HG03103 (cell line): Measurements from ENCODE around the gene RARG.
"Not testable (repeated sequence)": the region's sequence is repeated elsewhere in the genome, so short reads cannot be mapped to it uniquely, and the experiment has no call there.

Experiments used
- ATAC-seq: cut with Tn5 transposase; IDR thresholded peaks from one replicate; pipeline ENCODE4 v1.9.1; 2021; ENCODE audit warnings: low read depth; ENCODE audit not compliant: unreplicated experiment

RARG gene

DNA sequence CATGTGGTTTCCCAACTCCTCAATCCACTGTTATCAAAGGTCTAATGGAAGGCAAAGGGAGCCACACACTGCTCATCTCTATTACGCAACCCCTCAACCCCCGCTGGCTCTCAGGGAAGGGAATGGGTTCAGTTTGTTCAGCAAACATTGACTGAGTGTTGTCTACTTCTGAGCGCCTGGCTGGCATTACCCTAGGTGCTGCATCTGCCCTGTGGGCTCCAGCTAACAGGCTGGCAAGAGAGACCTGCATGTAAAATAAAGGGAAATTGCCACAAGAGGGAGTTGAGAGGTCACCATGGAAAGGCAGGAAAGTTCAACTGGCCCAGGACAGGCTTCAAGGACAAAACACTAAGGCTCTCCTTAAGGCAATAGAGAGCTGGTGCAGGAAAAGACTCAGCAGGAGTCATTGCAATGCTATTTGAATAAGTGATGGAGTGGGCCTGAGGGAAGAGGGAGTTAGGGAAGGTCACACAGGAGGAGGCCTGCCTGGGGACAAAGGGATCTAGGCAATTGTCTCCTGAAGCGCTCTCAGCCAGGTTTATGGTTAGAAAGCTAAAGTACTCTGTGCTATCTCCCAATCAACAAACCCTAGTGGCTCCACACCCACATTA, 57.0 kb downstream of the RARG start:
- ATAC-seq = no peak

DNA sequence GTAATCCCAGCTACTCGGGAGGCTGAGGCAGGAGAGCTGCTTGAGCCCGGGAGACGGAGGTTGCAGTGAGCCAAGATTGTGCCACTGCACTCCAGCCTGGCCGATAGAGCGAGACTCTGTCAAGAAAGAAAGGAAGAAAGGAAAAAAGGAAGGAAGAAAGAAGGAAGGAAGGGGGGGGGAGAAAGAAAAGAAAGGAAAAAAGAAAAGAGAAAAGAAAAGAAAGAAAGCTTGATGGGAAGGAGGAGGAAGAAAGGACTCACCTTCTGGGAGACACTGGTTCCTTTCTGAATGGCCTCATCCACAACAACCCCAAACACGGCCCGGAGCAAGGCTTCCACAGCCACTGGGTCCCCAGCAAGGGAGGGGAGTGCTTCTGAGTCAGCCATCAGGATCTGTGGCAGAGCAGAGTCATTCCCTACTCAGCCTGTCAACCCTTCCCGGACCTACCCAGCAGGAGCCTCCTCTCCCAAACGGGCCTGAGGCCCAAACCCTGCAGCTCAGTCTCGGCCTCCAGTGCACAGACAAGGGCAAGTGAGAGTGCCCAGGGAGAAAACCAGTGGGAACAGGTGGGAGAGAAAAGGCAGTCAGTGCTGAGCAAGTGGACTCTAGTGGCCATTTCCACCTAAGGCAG, 58.8 kb downstream of the RARG start:
- no peak for ATAC-seq

DNA sequence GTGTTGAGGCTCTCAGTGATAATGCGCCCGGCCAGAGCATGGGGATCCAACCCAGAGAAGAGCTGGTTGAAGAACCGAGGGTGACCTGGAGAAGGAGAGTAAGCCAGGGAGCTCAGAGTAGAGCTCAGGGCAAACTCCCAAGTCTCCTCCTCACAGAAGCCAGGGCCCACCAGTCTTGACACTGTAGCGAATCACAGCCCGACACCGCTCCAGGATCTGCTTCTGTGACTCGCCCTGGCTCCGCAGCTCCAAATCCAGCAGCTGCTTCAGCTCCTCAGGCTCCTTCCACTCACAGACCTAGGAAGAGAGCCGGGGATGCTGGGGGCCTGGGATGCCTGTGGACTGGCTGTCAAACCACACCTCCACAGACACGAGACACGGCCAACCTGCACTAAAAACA, 59.7 kb downstream of the RARG start:
- ATAC-seq = no peak

DNA sequence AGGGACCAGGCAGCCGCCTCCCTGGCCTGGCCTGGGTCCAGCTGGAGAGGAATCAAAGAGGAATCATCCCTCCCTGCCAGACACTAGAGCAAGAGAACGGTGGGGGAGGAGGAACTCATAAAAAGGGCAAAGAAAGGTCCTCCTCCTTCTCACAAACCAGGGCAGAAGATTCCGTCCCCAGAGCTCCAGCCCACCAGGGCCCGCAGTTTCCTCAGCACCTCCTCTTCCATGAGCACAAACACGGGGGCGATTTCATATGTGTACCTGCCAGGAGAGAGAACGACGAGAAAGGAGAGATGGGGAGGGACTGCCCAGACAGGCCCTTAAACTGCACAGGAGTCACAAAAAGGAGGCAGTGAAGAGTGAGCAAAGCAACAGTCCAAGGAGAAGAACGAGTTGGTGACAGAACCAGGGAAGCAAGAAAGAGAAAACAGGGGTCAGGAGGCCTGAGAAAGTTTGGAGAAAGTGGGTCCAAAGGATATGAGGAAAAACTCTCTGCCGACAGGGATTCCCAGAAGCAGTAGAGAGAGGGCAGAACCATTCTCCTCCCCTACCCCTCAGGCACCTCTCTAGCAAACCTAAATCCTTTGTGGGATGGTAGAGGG, 60.2 kb downstream of the RARG start:
- no peak for ATAC-seq

DNA sequence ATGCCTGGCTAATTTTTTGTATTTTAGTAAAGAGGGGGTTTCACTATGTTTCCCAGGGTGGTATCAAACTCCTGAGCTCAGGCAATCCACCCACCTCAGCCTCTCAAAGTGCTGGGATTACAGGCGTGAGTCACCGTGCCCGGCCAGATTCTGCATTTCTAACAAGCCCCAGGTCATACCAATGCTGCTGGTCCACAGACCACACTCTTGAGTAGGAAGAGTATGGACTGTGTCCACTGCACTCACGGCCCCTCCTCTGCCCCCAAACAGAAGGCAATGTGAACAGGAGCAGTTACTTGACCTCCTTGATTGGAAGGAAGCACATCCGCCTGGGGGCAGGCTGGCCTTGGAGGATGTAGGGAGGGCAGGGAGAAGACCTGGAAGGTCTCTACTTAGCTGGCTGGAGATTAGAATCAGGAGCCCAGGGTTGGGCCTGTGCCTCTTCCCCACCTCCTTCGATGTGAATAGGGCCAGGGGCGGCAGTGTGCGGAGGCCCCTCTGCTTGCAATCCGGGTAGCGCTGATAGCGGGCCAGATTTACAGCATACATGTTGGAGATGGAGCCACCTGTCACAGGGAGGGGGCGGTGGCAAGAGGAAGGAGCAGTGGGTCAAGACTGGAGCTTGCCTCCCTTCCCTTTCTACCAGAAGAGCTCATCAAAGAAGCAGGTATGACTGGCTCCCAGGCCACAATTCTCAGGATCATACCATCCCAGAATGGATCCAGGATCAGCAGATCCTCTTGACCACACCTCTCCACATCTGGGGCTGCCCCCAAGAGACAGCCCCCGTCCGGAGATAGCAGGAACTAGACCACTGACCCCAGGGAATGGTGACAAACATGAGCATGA, 60.9 kb downstream of the RARG start:
- no peak for ATAC-seq

DNA sequence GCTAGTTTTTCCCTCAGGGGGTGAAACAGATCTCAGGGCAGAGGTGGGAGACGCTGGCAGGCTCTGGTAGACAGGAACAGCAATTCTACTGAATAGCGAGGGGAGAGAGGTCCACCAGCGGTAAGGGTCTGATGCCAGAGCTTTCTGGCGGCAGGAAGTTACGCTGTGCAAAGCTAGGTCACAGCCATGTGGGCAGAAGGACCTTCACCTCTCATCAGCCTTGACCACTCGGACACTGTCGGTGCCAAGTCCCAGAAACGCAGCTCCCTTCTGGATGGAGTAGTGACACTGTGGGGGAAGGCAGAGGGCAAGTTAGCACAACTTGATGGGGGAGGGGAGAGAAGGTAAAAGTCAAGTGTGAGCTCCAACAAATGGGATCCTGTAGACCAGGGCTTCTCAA, 61.8 kb downstream of the RARG start:
- no peak for ATAC-seq

DNA sequence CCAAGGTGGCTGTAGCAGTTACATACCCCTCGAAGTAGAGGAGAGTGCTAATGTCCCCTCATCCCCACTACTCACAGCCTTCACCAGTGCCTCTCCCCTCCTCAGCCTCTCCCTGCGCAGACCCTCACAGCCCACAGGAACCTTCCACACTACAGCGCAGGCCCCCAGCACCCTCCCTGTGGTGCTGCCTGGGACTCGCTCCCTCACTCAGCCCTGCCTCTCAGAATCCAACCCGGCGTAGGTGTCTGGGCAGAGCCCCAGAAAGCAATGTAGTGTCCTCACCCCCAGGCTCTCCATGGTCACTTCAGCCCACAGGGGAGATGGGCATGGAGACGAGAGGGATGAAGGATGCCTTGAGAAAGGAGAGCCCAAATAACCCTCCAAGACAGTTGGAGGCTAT, 62.4 kb downstream of the RARG start:
- ATAC-seq = no peak

DNA sequence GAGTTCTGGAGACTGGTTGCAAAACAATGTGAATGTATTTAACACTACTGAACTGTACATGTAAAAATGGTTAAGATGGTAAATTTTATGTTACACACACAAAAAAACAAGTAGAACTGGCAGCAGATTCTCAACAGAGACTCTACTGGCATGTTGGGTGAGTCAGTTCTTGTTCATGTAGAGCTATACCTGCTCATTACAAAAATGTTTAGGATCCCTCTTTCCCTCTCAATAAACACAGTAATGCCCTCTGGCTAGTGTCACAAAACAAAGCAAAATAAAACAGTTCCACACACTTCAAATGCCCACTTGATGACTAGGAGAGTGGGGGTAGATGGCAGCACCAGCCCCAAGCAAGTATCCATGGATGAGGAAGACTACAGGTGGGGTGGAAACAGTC, 65.2 kb downstream of the RARG start:
- ATAC-seq = no peak

DNA sequence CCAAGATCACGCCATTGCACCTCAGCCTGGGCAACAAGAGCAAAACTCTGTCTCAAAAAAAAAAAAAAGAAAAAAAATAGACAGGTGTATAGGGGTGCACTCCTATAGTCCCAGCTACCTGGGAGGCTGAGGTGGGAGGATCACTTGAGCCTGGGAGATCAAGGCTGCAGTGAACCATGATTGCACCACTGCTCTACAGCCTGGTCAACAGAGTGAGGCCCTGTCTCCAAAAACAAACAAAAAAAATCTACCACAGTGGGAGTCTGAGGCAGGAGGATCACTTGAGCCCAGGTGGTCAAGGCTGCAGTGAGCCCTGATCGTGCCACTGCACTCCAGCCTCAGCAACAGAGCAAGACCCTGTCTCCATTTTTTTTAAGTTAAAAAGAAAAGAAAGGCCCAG, 69.0 kb downstream of the RARG start:
- ATAC-seq = not testable (repeated sequence)

DNA sequence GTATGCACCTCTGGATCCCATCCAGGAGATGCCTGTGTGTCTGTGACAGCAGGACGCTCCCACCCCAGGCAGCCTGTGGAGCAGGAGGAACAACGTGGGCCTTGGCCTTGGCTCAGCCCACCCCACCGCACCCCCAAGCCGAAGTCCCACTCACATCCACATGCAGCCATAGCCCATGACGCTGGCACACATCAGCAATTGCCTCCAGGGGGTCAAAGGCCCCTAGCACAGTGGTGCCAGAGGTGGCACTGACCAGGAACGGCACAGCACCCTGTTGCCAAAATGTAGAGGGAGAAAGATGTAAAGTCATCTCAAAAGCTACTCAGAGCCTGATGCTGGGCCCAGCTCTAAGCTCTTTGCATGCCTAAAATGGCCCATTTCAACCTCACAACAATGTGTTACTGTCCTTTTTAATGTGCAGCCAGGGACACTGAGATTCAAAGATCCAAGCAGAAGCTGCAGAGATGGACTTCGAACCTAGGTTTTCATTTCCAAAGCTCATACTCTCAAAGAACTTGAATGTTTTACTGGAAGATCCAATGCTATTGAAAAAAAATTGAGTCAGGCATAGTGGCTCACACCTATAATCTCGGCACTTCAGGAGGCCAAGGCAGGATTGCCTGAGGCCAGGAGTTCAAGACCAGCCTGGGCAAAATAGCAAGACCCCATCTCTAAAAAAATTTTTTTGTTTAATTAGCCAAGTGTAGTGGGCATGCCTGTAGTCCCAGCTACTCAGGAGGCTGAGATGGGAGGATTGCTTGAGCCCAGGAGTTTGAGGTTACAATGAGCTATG, 70.7 kb downstream of the RARG start:
- ATAC-seq = no peak

DNA sequence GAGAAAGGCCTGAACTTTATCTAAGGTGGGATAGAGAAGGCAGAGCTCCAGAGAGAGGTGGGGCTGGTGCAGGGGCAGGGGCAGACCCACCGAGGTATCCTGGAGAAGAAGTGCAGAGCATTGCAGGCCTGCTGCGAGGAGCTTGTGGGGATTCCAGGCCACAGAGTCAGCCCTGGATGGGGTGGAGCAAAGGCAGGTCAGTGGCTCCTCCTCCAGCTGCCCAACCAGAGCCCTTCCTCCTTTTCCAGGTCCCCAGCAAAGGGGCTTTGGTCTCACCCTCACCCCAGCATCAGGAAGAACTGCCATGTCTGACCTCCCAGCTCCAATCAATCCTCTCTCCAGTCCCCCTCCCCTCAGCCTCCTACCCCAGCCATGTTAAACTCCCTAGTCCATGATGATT, 71.3 kb downstream of the RARG start:
- no peak for ATAC-seq
